ENCODE data around the gene IL18.

The IL18 gene

GRCh38 chr11:112167145-112167544, 3.3 kb upstream of the IL18 start, which contains the start of gene TEX12:
Gene TEX12 (plus strand): TSS chr11:112167372. CDS start chr11:112169269, 1,897 bp downstream.
- Histone ChIP-seq H3K36me3 (replicated peaks; ENCODE audit: insufficient read depth, low read length) (no peaks in the 10 kb centered on the region), H3K9me2 (replicated peaks; ENCODE audit: insufficient read depth, low read length) (no peaks in the 10 kb centered on the region), H3K4me1 (ENCODE audit: low read length) (no peaks in the 10 kb centered on the region), H2AFZ (ENCODE audit: low read length) (no peak within 1 kb of the TSS), H3K9ac (ENCODE audit: low read length) (no peak within 1 kb of the TSS), H3F3A (ENCODE audit: insufficient read depth, low read length) (no peaks in the 10 kb centered on the region), H3K27ac (ENCODE audit: low read length) (no peak within 1 kb of the TSS), H3K27me3 (replicated peaks; ENCODE audit: insufficient read depth, low read length) (no peaks in the 10 kb centered on the region), H3K4me3 (ENCODE audit: low read length) (no peak within 1 kb of the TSS), H4K20me1 (ENCODE audit: insufficient read depth, low read length) (no peaks in the 10 kb centered on the region), H3K9me3 (replicated peaks; ENCODE audit: insufficient read depth, low read length) (no peaks in the 10 kb centered on the region), H3K4me2 (ENCODE audit: low read depth, low read length) (no peak within 1 kb of the TSS), H3K79me2 (ENCODE audit: low read length) (no peaks in the 10 kb centered on the region)
- no peak for DNase-seq
- TF ChIP-seq CTCF (IDR thresholded peaks at IDR 0.05; ENCODE audit: low read length) = no peak
- TF ChIP-seq EZH2phosphoT487 (IDR thresholded peaks at IDR 0.05; ENCODE audit: low read length) = no peak
- no peak for TF ChIP-seq EZH2 (optimal IDR thresholded peaks at IDR 0.05; ENCODE audit: low read depth, low read length)

GRCh38 chr11:112166562-112166961, 2.7 kb upstream of the IL18 start:
- Histone ChIP-seq H3F3A (ENCODE audit: insufficient read depth, low read length) (no peaks in the 10 kb centered on the region), H3K79me2 (ENCODE audit: low read length) (no peaks in the 10 kb centered on the region), H3K4me1 (ENCODE audit: low read length) (no peaks in the 10 kb centered on the region), H3K27me3 (replicated peaks; ENCODE audit: insufficient read depth, low read length) (no peaks in the 10 kb centered on the region), H4K20me1 (ENCODE audit: insufficient read depth, low read length) (no peaks in the 10 kb centered on the region), H3K36me3 (replicated peaks; ENCODE audit: insufficient read depth, low read length) (no peaks in the 10 kb centered on the region), H2AFZ (ENCODE audit: low read length) (no peak overlapping the region), H3K9ac (ENCODE audit: low read length) (no peak overlapping the region), H3K9me2 (replicated peaks; ENCODE audit: insufficient read depth, low read length) (no peaks in the 10 kb centered on the region), H3K4me2 (ENCODE audit: low read depth, low read length) (no peak overlapping the region), H3K4me3 (ENCODE audit: low read length) (no peak overlapping the region), H3K27ac (ENCODE audit: low read length) (no peak overlapping the region), H3K9me3 (replicated peaks; ENCODE audit: insufficient read depth, low read length) (no peaks in the 10 kb centered on the region)
- TF ChIP-seq EZH2phosphoT487 (IDR thresholded peaks at IDR 0.05; ENCODE audit: low read length) = no peak
- TF ChIP-seq CTCF (IDR thresholded peaks at IDR 0.05; ENCODE audit: low read length) = no peak
- TF ChIP-seq EZH2 (optimal IDR thresholded peaks at IDR 0.05; ENCODE audit: low read depth, low read length) = no peak
- DNase-seq = no peak

GRCh38 chr11:112165049-112165448, 1.2 kb upstream of the IL18 start:
- no peaks in the 10 kb centered on the region for H3K27me3 ChIP-seq (replicated peaks; ENCODE audit: insufficient read depth, low read length)
- no peak overlapping the region for H3K9ac ChIP-seq (ENCODE audit: low read length)
- H3F3A ChIP-seq (ENCODE audit: insufficient read depth, low read length) = no peaks in the 10 kb centered on the region
- H3K4me3 ChIP-seq (ENCODE audit: low read length) = no peak overlapping the region
- H3K36me3 ChIP-seq (replicated peaks; ENCODE audit: insufficient read depth, low read length) = no peaks in the 10 kb centered on the region
- no peak overlapping the region for H2AFZ ChIP-seq (ENCODE audit: low read length)
- no peaks in the 10 kb centered on the region for H3K9me3 ChIP-seq (replicated peaks; ENCODE audit: insufficient read depth, low read length)
- no peaks in the 10 kb centered on the region for H3K9me2 ChIP-seq (replicated peaks; ENCODE audit: insufficient read depth, low read length)
- no peaks in the 10 kb centered on the region for H4K20me1 ChIP-seq (ENCODE audit: insufficient read depth, low read length)
- no peak overlapping the region for H3K4me2 ChIP-seq (ENCODE audit: low read depth, low read length)
- no peaks in the 10 kb centered on the region for H3K79me2 ChIP-seq (ENCODE audit: low read length)
- TF ChIP-seq CTCF (IDR thresholded peaks at IDR 0.05; ENCODE audit: low read length) = no peak
- no peak for TF ChIP-seq EZH2 (optimal IDR thresholded peaks at IDR 0.05; ENCODE audit: low read depth, low read length)
- no peak for TF ChIP-seq EZH2phosphoT487 (IDR thresholded peaks at IDR 0.05; ENCODE audit: low read length)
- no peak for DNase-seq
- H3K4me1 ChIP-seq (ENCODE audit: low read length) = no peaks in the 10 kb centered on the region
- H3K27ac ChIP-seq (ENCODE audit: low read length) = no peak overlapping the region

Data from MM.1S (cell line).